Hematopoietic multipotent progenitor cell treated with erythropoietin and hydrocortisone succinate and interleukin-3 and kit ligand, for 4 days (in vitro differentiated cells): ENCODE measurements around the gene NASP.
A peak's percentile ranks its signal among the peaks of the same experiment; 100 is the strongest.
"Not testable (repeated sequence)": the region's sequence is repeated elsewhere in the genome, so short reads cannot be mapped to it uniquely, and the experiment has no call there.

Source experiments
- DNase-seq: peaks from one replicate; pipeline ENCODE4 v3.0.0-alpha.2; 2015

Gene NASP

DNA sequence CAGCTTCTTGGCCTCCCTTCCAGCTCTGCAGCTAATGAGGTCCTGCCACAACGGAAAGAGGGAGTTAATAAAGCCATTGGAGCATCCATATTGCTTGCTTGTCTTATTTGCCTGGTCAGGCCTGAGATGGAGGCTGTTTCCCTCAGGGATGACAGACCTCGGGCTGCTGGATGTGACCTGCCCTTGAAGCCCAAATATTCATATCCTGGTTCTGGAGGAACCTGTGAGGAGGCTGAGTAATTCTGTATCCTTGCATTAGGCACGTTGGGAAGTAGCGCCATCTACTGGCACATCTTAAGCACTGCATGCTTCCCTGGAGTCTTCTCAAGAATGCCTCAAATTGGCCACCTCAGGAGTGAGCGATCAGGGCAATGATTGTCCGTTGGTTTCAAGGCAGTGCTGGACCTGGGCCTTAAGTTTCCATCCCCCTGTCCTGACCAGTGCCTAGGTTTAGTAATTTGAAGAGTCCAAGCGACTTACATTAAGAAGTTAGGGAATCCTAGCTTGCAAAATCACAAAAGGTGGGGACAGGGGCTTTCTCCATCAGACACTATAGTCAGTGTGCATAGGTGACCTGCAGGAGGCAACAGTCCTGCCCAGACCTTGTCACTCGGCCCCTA lies 13.8 kb upstream of the NASP start:
- peak; percentile 85 for DNase-seq

- no peak for DNase-seq
These were observed 13.2 kb upstream of the NASP start for GRCh38 chr1:45570631-45571030.

- DNase-seq: no peak
These were observed 10.5 kb upstream of the NASP start for GRCh38 chr1:45573231-45573804.

GRCh38 chr1:45574105-45574626 lies 9.7 kb upstream of the NASP start:
- DNase-seq: no peak

- DNase-seq: peak; percentile 99
These were observed 576 bp upstream of the NASP start for GRCh38 chr1:45583264-45583665.

DNA sequence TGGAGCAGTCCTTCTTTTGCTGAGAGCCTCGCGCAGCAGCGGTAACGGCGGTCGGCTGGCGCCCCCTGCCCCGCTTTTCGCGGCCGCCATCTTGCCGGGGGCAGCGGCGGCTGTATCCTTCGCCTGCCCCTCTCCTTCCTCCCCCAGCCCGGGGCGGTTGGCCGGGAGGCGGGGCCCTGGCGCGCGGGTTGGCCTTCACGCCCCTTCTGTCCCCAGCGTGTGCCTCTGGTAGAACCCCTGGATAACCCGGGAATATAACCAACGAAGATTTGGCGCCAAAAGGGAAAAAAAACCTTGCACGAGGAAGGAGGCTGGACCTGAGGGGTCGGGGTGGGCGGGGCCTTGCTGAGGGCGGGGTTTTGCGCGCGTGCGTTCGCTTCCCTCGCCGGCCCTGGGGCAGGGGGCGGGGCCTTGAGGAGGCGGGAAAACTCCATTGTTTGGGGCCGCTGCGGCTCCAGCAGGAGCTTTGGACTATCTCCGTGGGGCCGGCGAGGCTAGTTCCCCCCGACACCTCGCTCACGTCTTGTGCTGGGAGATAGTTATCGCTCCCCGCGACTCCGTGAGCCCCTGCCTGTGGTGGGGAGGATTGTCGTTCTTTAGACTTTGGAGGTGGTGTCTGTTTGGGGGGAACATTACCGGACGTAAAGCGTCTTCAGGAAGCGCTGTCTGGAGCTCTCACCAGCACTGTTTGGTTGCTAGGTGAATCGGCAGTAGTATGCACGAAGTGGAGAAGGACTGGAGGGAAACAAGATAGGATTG lies 689 bp downstream of the NASP start:
- peak; percentile 97 for DNase-seq

DNA sequence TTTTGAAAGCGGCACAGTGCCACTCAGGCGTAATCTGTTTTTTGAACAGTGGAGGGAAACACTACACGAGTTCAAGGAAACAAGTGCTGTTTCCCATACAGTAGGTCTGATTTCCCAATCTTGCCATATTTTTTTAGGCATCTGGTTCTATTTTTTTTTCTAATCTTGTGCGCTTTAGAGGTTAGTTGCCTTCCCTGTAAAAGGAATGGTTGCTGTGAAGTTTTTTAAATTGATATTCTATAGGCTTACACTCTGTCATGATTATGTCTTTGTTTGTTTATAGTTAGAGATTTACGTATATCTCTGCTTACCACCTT lies 1.2 kb downstream of the NASP start:
- DNase-seq: no peak

DNA sequence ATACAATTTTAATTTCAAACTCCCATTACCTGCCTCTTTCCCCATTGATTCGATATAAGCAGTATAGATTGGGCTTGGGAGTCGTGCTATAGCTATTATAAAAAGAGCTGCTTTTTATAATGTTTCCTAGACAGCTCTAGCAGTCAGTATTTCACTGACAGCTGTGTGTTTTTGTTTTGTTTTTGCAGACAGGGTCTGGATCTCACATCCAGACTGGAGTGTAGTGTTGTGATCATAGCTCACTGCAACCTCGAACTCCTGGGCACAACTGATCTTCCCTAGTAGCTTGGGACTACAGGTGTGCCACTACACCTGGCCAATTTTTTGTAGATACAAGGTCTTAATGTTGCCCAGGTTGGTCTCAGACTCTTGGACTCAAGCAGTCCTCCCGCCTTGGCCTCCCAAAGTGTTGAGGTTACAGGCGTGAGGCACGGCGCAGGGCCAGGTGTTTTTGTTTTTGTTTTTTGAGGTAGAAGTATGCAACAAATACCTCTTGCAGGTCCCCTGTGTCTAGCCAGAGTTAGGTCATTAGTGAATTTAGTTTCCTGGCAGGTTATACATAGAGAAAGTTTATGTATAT lies 1.7 kb downstream of the NASP start:
- DNase-seq: no peak

- no peak for DNase-seq
These were observed 2.9 kb downstream of the NASP start for GRCh38 chr1:45586769-45587168.

- no peak for DNase-seq
These were observed 6.0 kb downstream of the NASP start for GRCh38 chr1:45589861-45590260.

GRCh38 chr1:45594412-45594811 lies 10.6 kb downstream of the NASP start:
- no peak for DNase-seq

DNA sequence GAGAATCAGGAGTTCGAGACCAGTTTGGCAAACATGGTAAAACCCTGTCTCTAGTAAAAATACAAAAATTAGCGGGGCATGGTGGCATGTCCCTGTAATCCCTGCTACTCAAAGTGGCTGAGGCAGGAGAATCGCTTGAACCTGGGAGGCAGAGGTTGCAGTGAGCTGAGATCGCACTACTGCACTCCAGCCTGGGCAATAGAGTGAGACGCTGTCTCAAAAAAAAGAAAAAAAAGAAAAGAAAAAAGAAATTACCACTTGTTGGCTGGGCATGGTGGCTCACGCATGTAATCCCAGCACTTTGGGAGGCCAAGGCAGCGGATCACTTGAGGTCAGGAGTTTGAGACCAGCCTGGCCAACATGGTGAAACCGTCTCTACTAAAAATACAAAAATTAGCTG lies 12.9 kb downstream of the NASP start:
- not testable (repeated sequence) for DNase-seq

DNA sequence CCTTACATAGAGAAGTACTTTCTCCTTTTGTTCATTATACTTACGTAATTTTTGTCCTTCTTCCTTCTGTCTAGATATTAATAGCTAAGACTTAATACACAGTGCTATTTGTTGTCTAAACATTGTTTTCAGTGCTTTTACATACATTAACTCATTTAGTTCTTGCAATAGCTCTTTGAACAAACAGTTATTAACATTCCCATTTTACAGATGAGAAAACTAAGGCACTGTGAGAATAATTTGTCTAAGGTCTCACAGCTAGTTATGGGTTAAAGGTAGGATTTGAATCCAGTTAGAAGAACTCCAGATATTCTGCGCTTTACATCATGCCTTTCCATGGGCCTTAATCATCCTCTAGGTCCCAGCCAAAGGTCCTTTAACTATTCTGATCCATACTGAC lies 20.4 kb downstream of the NASP start:
- no peak for DNase-seq

DNA sequence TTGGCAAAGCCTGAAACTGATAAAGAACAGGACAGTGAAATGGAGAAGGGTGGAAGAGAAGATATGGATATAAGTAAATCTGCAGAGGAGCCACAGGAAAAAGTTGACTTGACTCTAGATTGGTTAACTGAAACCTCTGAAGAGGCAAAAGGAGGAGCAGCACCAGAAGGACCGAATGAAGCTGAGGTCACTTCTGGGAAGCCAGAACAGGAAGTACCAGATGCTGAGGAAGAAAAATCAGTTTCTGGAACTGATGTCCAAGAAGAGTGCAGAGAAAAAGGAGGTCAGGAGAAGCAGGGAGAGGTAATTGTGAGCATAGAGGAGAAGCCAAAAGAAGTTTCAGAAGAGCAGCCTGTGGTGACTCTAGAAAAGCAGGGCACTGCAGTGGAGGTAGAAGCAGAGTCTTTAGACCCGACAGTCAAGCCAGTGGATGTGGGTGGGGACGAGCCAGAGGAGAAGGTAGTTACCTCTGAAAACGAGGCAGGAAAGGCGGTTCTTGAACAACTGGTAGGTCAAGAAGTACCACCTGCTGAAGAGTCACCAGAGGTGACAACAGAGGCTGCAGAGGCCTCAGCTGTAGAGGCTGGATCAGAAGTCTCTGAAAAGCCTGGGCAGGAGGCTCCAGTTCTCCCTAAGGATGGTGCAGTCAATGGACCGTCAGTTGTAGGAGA lies 23.7 kb downstream of the NASP start:
- DNase-seq: no peak

GRCh38 chr1:45608175-45609156 lies 24.6 kb downstream of the NASP start:
- peak; percentile 70 for DNase-seq

- DNase-seq: no peak
These were observed 26.9 kb downstream of the NASP start for GRCh38 chr1:45610589-45611226.

DNA sequence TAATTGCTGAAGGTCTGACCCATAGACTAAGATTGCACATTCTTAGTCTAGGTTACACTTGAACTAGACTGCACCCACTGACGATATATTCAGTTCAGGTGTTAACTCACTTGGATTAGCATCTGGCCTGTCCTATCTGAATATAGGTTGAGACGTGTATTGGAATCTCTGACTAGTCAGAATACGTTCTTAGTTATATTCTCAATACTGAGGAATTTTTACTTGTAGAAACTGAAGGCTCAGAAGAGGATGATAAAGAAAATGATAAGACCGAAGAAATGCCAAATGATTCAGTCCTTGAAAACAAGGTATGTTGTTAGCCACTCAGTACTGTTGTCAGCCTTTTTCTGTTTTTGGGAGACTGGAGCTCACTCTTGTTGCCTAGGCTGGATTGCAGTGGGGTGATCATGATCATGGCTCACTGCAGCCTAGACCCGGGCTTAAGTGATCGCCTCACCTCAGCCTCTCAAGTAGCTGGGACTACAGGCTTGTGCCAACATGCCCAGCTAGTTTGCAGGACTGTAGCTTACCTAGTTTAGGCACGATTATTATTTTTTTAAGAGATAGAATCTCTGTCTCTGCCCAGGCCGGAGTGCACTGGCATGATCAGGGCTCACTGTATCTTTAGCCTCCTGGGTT lies 29.2 kb downstream of the NASP start:
- DNase-seq: no peak

DNA sequence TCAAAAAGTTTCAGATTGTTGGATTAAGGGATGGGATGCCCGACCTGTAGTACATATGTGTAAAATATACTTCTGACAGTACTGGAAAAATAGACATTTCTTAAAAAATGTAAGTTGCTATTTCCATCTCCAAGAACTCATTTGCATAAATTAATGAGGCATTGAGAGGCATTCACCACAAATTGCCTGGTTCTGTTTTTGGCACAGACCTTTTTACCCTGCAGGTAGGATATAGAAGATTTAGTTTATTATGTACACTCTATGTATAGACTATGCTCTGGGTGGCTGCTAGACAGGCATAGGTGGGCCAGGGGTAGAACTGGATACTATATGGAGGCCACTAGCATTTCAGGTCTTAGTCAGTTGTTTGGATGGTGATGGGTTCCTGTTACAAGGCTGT lies 32.0 kb downstream of the NASP start:
- DNase-seq: no peak

DNA sequence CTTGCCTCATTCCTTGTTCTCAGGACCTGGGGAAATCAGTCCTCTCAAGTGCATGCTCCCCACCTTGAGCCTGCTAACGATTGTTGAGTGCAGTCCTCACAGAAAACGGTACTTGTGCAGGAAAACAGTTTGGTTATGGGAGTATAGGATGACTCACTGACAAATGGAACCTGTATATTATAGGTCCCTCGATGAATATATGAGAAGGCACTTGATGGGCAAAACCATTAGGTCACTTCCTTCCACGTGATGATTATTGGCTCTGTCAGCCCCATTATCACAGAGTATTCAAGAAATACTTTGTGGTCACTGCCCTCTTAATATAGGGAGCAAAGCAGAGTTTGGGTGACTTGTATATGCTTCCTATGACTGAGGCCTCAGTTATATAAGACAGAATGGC lies 33.8 kb downstream of the NASP start:
- DNase-seq: no peak

- no peak for DNase-seq
These were observed 35.5 kb downstream of the NASP start for GRCh38 chr1:45619149-45619921.
